GM10266 (cell line): ENCODE measurements around the gene WSCD1.

Experiments
- DNase-seq: peaks from one replicate; pipeline ENCODE4 v3.0.0; 2012; ENCODE audit errors: extremely low spot score
- TF ChIP-seq, protein P1 (sequence below): IDR thresholded peaks from 2 replicates; pipeline ENCODE4 v1.5.1; 2012; ENCODE audit warnings: mild to moderate bottlenecking, low read depth; ENCODE audit not compliant: control insufficient read depth, insufficient read depth; ENCODE audit errors: missing control alignments

The WSCD1 gene

DNA sequence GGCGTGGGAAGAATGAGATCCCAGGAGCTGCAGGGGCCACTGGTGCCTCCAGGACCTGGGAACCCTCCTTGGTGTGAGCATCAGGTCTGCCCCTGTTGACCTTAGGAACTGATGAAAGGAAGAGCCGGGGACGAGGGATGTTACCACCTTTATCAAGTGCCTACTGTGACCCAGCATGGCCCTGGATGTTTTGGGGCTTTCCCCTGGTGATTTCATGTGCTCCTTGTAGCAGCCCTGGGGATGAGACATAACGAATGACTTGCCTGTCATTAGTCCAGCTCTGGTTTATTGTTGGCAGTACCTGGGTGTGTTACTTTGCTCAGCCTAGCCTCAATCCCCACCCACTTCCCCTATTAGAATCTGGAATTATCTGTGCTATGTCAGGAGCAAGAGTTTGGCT lies 39.9 kb downstream of the WSCD1 start:
- TF ChIP-seq, protein P1, sequence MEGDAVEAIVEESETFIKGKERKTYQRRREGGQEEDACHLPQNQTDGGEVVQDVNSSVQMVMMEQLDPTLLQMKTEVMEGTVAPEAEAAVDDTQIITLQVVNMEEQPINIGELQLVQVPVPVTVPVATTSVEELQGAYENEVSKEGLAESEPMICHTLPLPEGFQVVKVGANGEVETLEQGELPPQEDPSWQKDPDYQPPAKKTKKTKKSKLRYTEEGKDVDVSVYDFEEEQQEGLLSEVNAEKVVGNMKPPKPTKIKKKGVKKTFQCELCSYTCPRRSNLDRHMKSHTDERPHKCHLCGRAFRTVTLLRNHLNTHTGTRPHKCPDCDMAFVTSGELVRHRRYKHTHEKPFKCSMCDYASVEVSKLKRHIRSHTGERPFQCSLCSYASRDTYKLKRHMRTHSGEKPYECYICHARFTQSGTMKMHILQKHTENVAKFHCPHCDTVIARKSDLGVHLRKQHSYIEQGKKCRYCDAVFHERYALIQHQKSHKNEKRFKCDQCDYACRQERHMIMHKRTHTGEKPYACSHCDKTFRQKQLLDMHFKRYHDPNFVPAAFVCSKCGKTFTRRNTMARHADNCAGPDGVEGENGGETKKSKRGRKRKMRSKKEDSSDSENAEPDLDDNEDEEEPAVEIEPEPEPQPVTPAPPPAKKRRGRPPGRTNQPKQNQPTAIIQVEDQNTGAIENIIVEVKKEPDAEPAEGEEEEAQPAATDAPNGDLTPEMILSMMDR = no peak
- no peak for DNase-seq

DNA sequence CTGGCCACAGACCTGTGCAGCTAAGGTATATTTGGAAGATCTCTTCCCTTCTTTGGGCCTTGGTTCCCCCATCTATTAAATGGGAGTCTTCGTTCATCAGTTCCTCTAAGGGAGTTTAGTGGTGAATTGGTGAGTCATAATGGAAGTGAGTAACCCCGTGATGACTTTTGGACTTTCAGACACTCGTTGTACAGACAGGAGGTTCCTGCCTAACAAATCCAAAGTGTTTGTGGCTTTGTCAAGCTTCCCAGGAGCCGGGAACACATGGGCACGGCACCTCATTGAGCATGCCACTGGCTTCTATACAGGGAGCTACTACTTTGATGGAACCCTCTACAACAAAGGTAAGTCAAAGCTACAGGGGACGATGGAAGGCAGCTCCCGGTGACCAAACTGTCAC lies 40.4 kb downstream of the WSCD1 start:
- DNase-seq = peak; percentile 51
- TF ChIP-seq, protein P1 = no peak

DNA sequence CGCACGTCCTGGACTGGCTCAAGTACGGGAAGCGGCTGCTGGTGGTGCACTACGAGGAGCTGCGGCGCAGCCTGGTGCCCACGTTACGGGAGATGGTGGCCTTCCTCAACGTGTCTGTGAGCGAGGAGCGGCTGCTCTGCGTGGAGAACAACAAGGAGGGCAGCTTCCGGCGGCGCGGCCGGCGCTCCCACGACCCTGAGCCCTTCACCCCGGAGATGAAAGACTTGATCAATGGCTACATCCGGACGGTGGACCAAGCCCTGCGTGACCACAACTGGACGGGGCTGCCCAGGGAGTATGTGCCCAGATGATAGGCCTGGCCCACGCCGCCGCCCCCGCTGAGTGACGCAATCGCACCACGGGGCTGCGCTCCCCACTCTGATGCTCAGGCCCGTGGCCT lies 50.2 kb downstream of the WSCD1 start:
- DNase-seq = no peak
- TF ChIP-seq, protein P1 = no peak

DNA sequence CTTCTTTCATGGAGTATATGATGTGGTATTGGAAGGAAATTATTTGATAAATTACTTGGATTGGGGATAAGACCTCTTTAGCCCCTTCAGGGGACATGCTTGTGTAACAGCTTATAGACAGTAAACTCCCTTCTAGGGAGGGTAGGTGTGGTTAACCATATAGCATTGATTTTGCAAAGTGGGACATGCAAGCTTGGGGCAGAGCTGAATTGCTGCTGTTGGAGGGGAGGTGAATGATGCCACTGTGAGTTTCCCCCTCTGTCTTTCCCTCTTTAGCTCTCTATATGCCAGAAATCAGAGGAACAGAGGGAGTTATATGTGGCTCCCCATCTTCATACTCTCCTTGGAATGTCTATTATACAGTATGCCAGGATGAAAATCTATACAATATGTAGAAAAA lies 54.7 kb downstream of the WSCD1 start:
- DNase-seq = no peak
- TF ChIP-seq, protein P1 = no peak

DNA sequence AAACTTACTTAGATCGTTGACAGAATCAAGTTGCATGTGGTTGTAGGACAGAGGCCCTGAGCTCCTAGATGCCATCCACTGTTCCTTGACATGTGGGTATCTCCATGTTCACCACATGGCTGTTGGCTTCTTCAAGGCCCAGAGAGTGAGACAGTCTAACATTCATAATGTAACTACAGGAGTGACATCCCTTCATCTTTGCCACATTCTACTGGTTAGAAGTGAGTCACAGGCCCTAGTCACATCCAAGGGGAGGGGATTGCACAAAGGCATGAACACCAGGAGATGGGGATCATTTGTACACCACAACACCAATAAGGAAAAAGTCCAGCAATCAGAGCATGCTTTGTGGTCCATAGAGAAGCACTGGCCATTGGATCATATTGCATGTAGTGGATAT lies 56.6 kb downstream of the WSCD1 start:
- TF ChIP-seq, protein P1 = no peak
- DNase-seq = no peak

DNA sequence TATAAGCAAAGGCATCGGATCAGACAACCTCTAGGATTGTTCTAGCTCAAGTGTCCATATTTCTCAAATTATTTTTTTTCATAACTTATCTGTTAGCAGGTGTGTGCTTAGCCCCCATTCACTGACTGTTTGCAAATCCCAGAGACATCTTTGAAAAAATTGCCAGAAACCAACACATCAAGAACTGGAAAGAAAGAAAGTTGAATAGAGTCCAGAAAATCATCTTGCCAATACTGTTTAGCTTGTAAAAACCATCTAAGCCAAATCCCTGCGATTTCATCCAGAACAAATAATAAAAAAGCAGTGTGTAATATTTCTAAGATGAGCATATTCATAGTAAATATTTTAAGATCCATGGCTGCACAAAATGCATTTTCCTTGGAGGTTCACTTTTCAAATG lies 64.5 kb downstream of the WSCD1 start:
- DNase-seq = no peak
- TF ChIP-seq, protein P1 = no peak

DNA sequence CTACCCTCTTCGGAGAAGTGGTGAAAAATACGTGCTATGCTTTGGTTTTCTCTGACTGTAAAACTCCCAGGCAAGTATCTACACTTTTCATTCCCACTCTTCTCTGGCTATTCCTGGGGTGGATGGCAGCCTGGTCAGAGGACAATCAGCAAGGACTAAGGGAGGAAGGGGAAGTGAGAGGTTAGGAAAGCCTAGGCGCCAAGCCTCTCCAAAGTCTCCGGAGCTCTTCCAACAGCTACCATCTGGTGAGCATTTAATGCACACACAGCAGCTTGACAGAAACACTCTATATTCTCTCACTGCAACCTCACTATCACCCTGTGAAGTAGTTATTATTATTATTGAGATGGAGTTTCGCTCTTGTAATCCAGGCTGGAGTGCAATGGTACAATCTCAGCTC lies 65.1 kb downstream of the WSCD1 start:
- DNase-seq = no peak
- TF ChIP-seq, protein P1 = no peak
